BLaER1 (cell line): Measurements from ENCODE around the gene TBC1D22A.

Experiments used
- H3K27ac ChIP-seq: shearing (Covaris generic); formaldehyde crosslinking; 2 replicates; pipeline ENCODE4 v1.8.1; 2022
- H3K27me3 ChIP-seq: shearing (Covaris generic); formaldehyde crosslinking; 2 replicates; pipeline ENCODE4 v1.8.1; 2022
- H3K36me3 ChIP-seq: shearing (Covaris generic); formaldehyde crosslinking; 2 replicates; pipeline ENCODE4 v1.8.1; 2022
- H3K4me1 ChIP-seq: shearing (Covaris generic); formaldehyde crosslinking; 2 replicates; pipeline ENCODE4 v1.8.1; 2022
- H3K4me2 ChIP-seq: shearing (Covaris generic); formaldehyde crosslinking; 2 replicates; pipeline ENCODE4 v1.8.1; 2022
- H3K4me3 ChIP-seq: shearing (Covaris generic); formaldehyde crosslinking; 2 replicates; pipeline ENCODE4 v1.8.1; 2022
- H3K9ac ChIP-seq: shearing (Covaris generic); formaldehyde crosslinking; 2 replicates; pipeline ENCODE4 v1.8.1; 2022
- H3K9me3 ChIP-seq: shearing (Covaris generic); formaldehyde crosslinking; 2 replicates; pipeline ENCODE4 v1.8.1; 2022
- H4K20me1 ChIP-seq: shearing (Covaris generic); formaldehyde crosslinking; 2 replicates; pipeline ENCODE4 v1.8.1; 2022
- Cebpa-rat ChIP-seq: shearing (Covaris generic); IDR thresholded peaks from 2 replicates; pipeline ENCODE4 v1.8.1; 2022

The TBC1D22A gene

GRCh38 chr22:46951973-46952372 lies 189.5 kb downstream of the TBC1D22A start:
- Histone ChIP-seq H3K36me3 (peaks cover 55% of the 10 kb centered on the region), H3K27me3 (no peaks in the 10 kb centered on the region), H4K20me1 (peaks cover 62% of the 10 kb centered on the region)

GRCh38 chr22:46953968-46954765 lies 191.7 kb downstream of the TBC1D22A start:
- Histone ChIP-seq H3K4me2 (no peak overlapping the region), H3K9me3 (no peaks in the 10 kb centered on the region), H3K9ac (no peak overlapping the region), H4K20me1 (peaks cover 65% of the 10 kb centered on the region), H3K27me3 (no peaks in the 10 kb centered on the region), H3K27ac (no peak overlapping the region), H3K36me3 (peaks cover 67% of the 10 kb centered on the region), H3K4me1 (no peaks in the 10 kb centered on the region), H3K4me3 (no peak overlapping the region)
- no peak for TF ChIP-seq Cebpa-rat

More at GRCh38 chr22:46951973-46952372, 189.5 kb downstream of the TBC1D22A start:
- H3K9me3 ChIP-seq = no peaks in the 10 kb centered on the region
- no peak overlapping the region for H3K9ac ChIP-seq
- TF ChIP-seq Cebpa-rat = no peak
- no peak overlapping the region for H3K4me2 ChIP-seq
- H3K4me3 ChIP-seq = no peak overlapping the region
- H3K27ac ChIP-seq = no peak overlapping the region
- peaks cover 17% of the 10 kb centered on the region for H3K4me1 ChIP-seq

GRCh38 chr22:46954781-46955180 lies 192.3 kb downstream of the TBC1D22A start:
- H4K20me1 ChIP-seq = peaks cover 71% of the 10 kb centered on the region
- no peak overlapping the region for H3K4me2 ChIP-seq
- no peak overlapping the region for H3K9ac ChIP-seq
- H3K27ac ChIP-seq = no peak overlapping the region
- no peaks in the 10 kb centered on the region for H3K27me3 ChIP-seq
- TF ChIP-seq Cebpa-rat = no peak
- H3K4me1 ChIP-seq = no peaks in the 10 kb centered on the region
- no peaks in the 10 kb centered on the region for H3K9me3 ChIP-seq
- H3K36me3 ChIP-seq = peaks cover 67% of the 10 kb centered on the region
- H3K4me3 ChIP-seq = no peak overlapping the region

- peaks cover 75% of the 10 kb centered on the region for H4K20me1 ChIP-seq
- H3K4me2 ChIP-seq = no peak overlapping the region
- H3K27ac ChIP-seq = no peak overlapping the region
- no peak overlapping the region for H3K9ac ChIP-seq
- no peaks in the 10 kb centered on the region for H3K27me3 ChIP-seq
- no peak for TF ChIP-seq Cebpa-rat
- H3K36me3 ChIP-seq = peaks cover 52% of the 10 kb centered on the region
- H3K4me3 ChIP-seq = no peak overlapping the region
- no peaks in the 10 kb centered on the region for H3K9me3 ChIP-seq
- peaks cover 2% of the 10 kb centered on the region; the same call in 1 of the 2 replicates for H3K4me1 ChIP-seq
Observed at GRCh38 chr22:46956498-46957215, 194.2 kb downstream of the TBC1D22A start.

- Histone ChIP-seq H3K27ac (no peak overlapping the region), H3K9ac (no peak overlapping the region), H3K36me3 (peaks cover 43% of the 10 kb centered on the region), H3K4me1 (peaks cover 10% of the 10 kb centered on the region; the same call in 1 of the 2 replicates), H3K9me3 (no peaks in the 10 kb centered on the region), H3K4me2 (no peak overlapping the region), H3K4me3 (no peak overlapping the region), H3K27me3 (no peaks in the 10 kb centered on the region), H4K20me1 (peaks cover 75% of the 10 kb centered on the region)
- no peak for TF ChIP-seq Cebpa-rat
Observed at GRCh38 chr22:46957521-46957920, 195.1 kb downstream of the TBC1D22A start.

GRCh38 chr22:46958191-46958590 lies 195.7 kb downstream of the TBC1D22A start:
- no peaks in the 10 kb centered on the region for H3K9me3 ChIP-seq

GRCh38 chr22:46958658-46959057 lies 196.2 kb downstream of the TBC1D22A start:
- Histone ChIP-seq H3K9me3 (no peaks in the 10 kb centered on the region), H3K36me3 (peaks cover 42% of the 10 kb centered on the region), H3K27ac (no peak overlapping the region), H3K4me2 (no peak overlapping the region), H3K9ac (no peak overlapping the region), H3K27me3 (no peaks in the 10 kb centered on the region), H3K4me3 (no peak overlapping the region), H4K20me1 (peaks cover 78% of the 10 kb centered on the region), H3K4me1 (peaks cover 12% of the 10 kb centered on the region; the same call in 1 of the 2 replicates)
- TF ChIP-seq Cebpa-rat = no peak

More at GRCh38 chr22:46958191-46958590, 195.7 kb downstream of the TBC1D22A start:
- Histone ChIP-seq H3K4me3 (no peak overlapping the region), H3K27ac (no peak overlapping the region), H3K9ac (no peak overlapping the region), H3K27me3 (no peaks in the 10 kb centered on the region), H3K36me3 (peaks cover 42% of the 10 kb centered on the region), H3K4me2 (no peak overlapping the region), H4K20me1 (peaks cover 77% of the 10 kb centered on the region), H3K4me1 (peaks cover 12% of the 10 kb centered on the region; the same call in 1 of the 2 replicates)
- TF ChIP-seq Cebpa-rat = no peak

GRCh38 chr22:46959369-46959768 lies 196.9 kb downstream of the TBC1D22A start:
- H3K9ac ChIP-seq = no peak overlapping the region
- H4K20me1 ChIP-seq = peaks cover 78% of the 10 kb centered on the region
- H3K4me1 ChIP-seq = peaks cover 12% of the 10 kb centered on the region; the same call in 1 of the 2 replicates
- peaks cover 41% of the 10 kb centered on the region for H3K36me3 ChIP-seq
- TF ChIP-seq Cebpa-rat = no peak
- H3K4me3 ChIP-seq = no peak overlapping the region
- H3K4me2 ChIP-seq = no peak overlapping the region
- H3K9me3 ChIP-seq = no peaks in the 10 kb centered on the region
- H3K27ac ChIP-seq = no peak overlapping the region
- H3K27me3 ChIP-seq = no peaks in the 10 kb centered on the region

- no peaks in the 10 kb centered on the region for H3K9me3 ChIP-seq
- H3K27me3 ChIP-seq = no peaks in the 10 kb centered on the region
- H3K4me2 ChIP-seq = no peak overlapping the region
- H3K4me1 ChIP-seq = peaks cover 28% of the 10 kb centered on the region
- peaks cover 89% of the 10 kb centered on the region for H4K20me1 ChIP-seq
- no peak overlapping the region for H3K27ac ChIP-seq
- peaks cover 32% of the 10 kb centered on the region for H3K36me3 ChIP-seq
- no peak for TF ChIP-seq Cebpa-rat
- no peak overlapping the region for H3K9ac ChIP-seq
- no peak overlapping the region for H3K4me3 ChIP-seq
Observed at GRCh38 chr22:46961591-46962295, 199.3 kb downstream of the TBC1D22A start.
